Mesendoderm (in vitro differentiated cells): Measurements from ENCODE around the gene COL25A1.

Experiments
- DNase-seq: peaks from one replicate; pipeline ENCODE4 v3.0.0; 2013
- H2AK5ac ChIP-seq: 2 replicates; pipeline ENCODE4 v1.6.1; 2013; ENCODE audit warnings: low read length, inconsistent platforms
- H2BK120ac ChIP-seq: 2 replicates; pipeline ENCODE4 v1.6.1; 2013; ENCODE audit warnings: low read depth, mild to moderate bottlenecking, low read length, moderate library complexity, mixed read lengths
- H2BK15ac ChIP-seq: replicated peaks from 2 replicates; pipeline ENCODE4 v1.6.1; 2013; ENCODE audit warnings: low read depth, mild to moderate bottlenecking, moderate library complexity
- H2BK5ac ChIP-seq: 2 replicates; pipeline ENCODE4 v1.6.1; 2013; ENCODE audit warnings: low read length, inconsistent platforms
- H3K18ac ChIP-seq: 2 replicates; pipeline ENCODE4 v1.6.1; 2013; ENCODE audit warnings: mild to moderate bottlenecking, low read length, mixed read lengths
- H3K23ac ChIP-seq: one replicate; pipeline ENCODE4 v1.6.1; 2013; ENCODE audit warnings: low read length
- H3K27ac ChIP-seq: 2 replicates; pipeline ENCODE4 v1.5.1; 2013; ENCODE audit warnings: low read depth, mild to moderate bottlenecking, inconsistent platforms, low read length, moderate library complexity
- H3K27me3 ChIP-seq: 2 replicates; pipeline ENCODE4 v1.6.1; 2013; ENCODE audit warnings: low read length, control low read depth, mild to moderate bottlenecking, inconsistent platforms; ENCODE audit not compliant: insufficient read depth, poor library complexity
- H3K36me3 ChIP-seq: 2 replicates; pipeline ENCODE4 v1.6.1; 2013; ENCODE audit warnings: low read length, inconsistent platforms; ENCODE audit not compliant: control insufficient read depth, insufficient read depth
- H3K4ac ChIP-seq: one replicate; pipeline ENCODE4 v1.6.1; 2013; ENCODE audit warnings: low read depth, mild to moderate bottlenecking, low read length, moderate library complexity
- H3K4me1 ChIP-seq: 2 replicates; pipeline ENCODE4 v1.6.1; 2013; ENCODE audit warnings: low read depth, low read length, inconsistent platforms; ENCODE audit not compliant: control insufficient read depth
- H3K4me2 ChIP-seq: 2 replicates; pipeline ENCODE4 v1.6.1; 2013; ENCODE audit warnings: low read length
- H3K4me3 ChIP-seq: 2 replicates; pipeline ENCODE4 v1.5.1; 2013; ENCODE audit warnings: mild to moderate bottlenecking, low read length
- H3K56ac ChIP-seq: one replicate; pipeline ENCODE4 v1.6.1; 2013; ENCODE audit warnings: low read length
- H3K79me1 ChIP-seq: 2 replicates; pipeline ENCODE4 v1.6.1; 2013; ENCODE audit warnings: low read length, inconsistent platforms
- H3K79me2 ChIP-seq: 2 replicates; pipeline ENCODE4 v1.6.1; 2013; ENCODE audit warnings: mild to moderate bottlenecking, low read length; ENCODE audit not compliant: control insufficient read depth, insufficient read depth
- H3K9ac ChIP-seq: 2 replicates; pipeline ENCODE4 v1.6.1; 2013; ENCODE audit warnings: low read length, inconsistent platforms
- H4K5ac ChIP-seq: one replicate; pipeline ENCODE4 v1.6.1; 2013; ENCODE audit warnings: low read length
- H4K8ac ChIP-seq: one replicate; pipeline ENCODE4 v1.6.1; 2013; ENCODE audit warnings: low read depth, mild to moderate bottlenecking, control low read depth, low read length, moderate library complexity
- WGBS: extraction: QIAGEN DNeasy Blood & Tissue Kit; methylation state at CpG from one replicate; pipeline ENCODE4 v1.1.7; 2013; ENCODE audit warnings: low lambda C conversion rate, missing lambda C conversion rate; ENCODE audit not compliant: insufficient coverage; ENCODE audit errors: extremely low coverage; 5-methylcytosine and 5-hydroxymethylcytosine counted together

Gene COL25A1

GRCh38 chr4:108763986-108764385 lies 538.5 kb downstream of the COL25A1 start:
- Histone ChIP-seq H3K4me1 (no peaks in the 10 kb centered on the region), H3K4ac (no peak overlapping the region), H3K4me2 (no peak overlapping the region), H3K56ac (no peak overlapping the region), H3K27me3 (peaks cover 6% of the 10 kb centered on the region), H3K23ac (no peak overlapping the region), H4K8ac (no peak overlapping the region), H3K9ac (no peak overlapping the region), H3K27ac (no peak overlapping the region), H2BK15ac (no peak overlapping the region), H3K4me3 (no peak overlapping the region), H3K36me3 (no peaks in the 10 kb centered on the region), H2AK5ac (no peak overlapping the region), H3K79me1 (no peaks in the 10 kb centered on the region), H4K5ac (no peak overlapping the region), H2BK5ac (no peak overlapping the region), H3K79me2 (no peaks in the 10 kb centered on the region), H3K18ac (no peak overlapping the region), H2BK120ac (no peak overlapping the region)
- no CpG with 5 or more reads among the region's 4 CpGs for WGBS
- no peak for DNase-seq

- Histone ChIP-seq H3K4ac (no peak overlapping the region), H3K27ac (no peak overlapping the region), H3K79me1 (no peaks in the 10 kb centered on the region), H3K27me3 (peaks cover 6% of the 10 kb centered on the region), H3K4me1 (no peaks in the 10 kb centered on the region), H3K79me2 (no peaks in the 10 kb centered on the region), H3K56ac (peak overlapping the region; percentile 75), H2BK5ac (no peak overlapping the region), H3K36me3 (no peaks in the 10 kb centered on the region), H3K4me2 (peak overlapping the region; percentile 77), H2BK120ac (no peak overlapping the region), H3K23ac (no peak overlapping the region), H3K4me3 (no peak overlapping the region), H2BK15ac (no peak overlapping the region), H2AK5ac (no peak overlapping the region), H4K8ac (no peak overlapping the region), H3K9ac (peak overlapping the region; percentile 28), H3K18ac (no peak overlapping the region), H4K5ac (no peak overlapping the region)
- no CpG with 5 or more reads among the region's 11 CpGs for WGBS
- no peak for DNase-seq
These were observed 539.2 kb downstream of the COL25A1 start for GRCh38 chr4:108763226-108763593.

GRCh38 chr4:108762559-108763225 lies 539.8 kb downstream of the COL25A1 start, which contains the start of gene ETNPPL:
Gene ETNPPL, minus strand, starts transcription at chr4:108763053. Its CDS starts 155 bp downstream, at chr4:108762898.
- H2AK5ac ChIP-seq, result no peak within 1 kb of the TSS
- H3K9ac ChIP-seq, result peak within 1 kb of the TSS; percentile 35
- H3K27ac ChIP-seq, result no peak within 1 kb of the TSS
- peak; percentile 62 for DNase-seq
- H3K4ac ChIP-seq, result no peak within 1 kb of the TSS
- H3K4me3 ChIP-seq, result peak within 1 kb of the TSS; percentile 35
- peak within 1 kb of the TSS; percentile 77 for H3K4me2 ChIP-seq
- peak within 1 kb of the TSS; percentile 75 for H3K56ac ChIP-seq
- H3K23ac ChIP-seq, result no peak within 1 kb of the TSS
- H3K36me3 ChIP-seq, result no peaks in the 10 kb centered on the region
- no peak within 1 kb of the TSS for H2BK5ac ChIP-seq
- no peaks in the 10 kb centered on the region for H3K4me1 ChIP-seq
- H2BK120ac ChIP-seq, result no peak within 1 kb of the TSS
- no peak within 1 kb of the TSS for H3K18ac ChIP-seq
- peaks cover 6% of the 10 kb centered on the region for H3K27me3 ChIP-seq
- WGBS, result no CpG with 5 or more reads among the region's 61 CpGs
- no peaks in the 10 kb centered on the region for H3K79me2 ChIP-seq
- no peak within 1 kb of the TSS for H4K8ac ChIP-seq
- no peaks in the 10 kb centered on the region for H3K79me1 ChIP-seq
- no peak within 1 kb of the TSS for H4K5ac ChIP-seq
- no peak within 1 kb of the TSS for H2BK15ac ChIP-seq
